ENCODE data around the gene PRXL2B.

Gene PRXL2B

GRCh38 chr1:2633936-2634491 is 47.4 kb downstream of the PRXL2B start:
- TF ChIP-seq CTCF (IDR thresholded peaks at IDR 0.05; ENCODE audit: insufficient read depth, low read depth, low read length, missing control alignments): no peak
- H3K4me3 ChIP-seq (ENCODE audit: low read length): no peak overlapping the region
- no peak for DNase-seq (ENCODE audit: low read depth)

- no peak for TF ChIP-seq CTCF (IDR thresholded peaks at IDR 0.05; ENCODE audit: insufficient read depth, low read depth, low read length, missing control alignments)
- DNase-seq (ENCODE audit: low read depth): no peak
- no peak overlapping the region for H3K4me3 ChIP-seq (ENCODE audit: low read length)
Observed at GRCh38 chr1:2635361-2636010, 48.9 kb downstream of the PRXL2B start.

GRCh38 chr1:2636733-2637132 is 50.2 kb downstream of the PRXL2B start:
- peak; percentile 57 for DNase-seq (ENCODE audit: low read depth)

GRCh38 chr1:2637442-2638145 is 51.0 kb downstream of the PRXL2B start:
- no peak overlapping the region for H3K4me3 ChIP-seq (ENCODE audit: low read length)
- no peak for DNase-seq (ENCODE audit: low read depth)
- TF ChIP-seq CTCF (IDR thresholded peaks at IDR 0.05; ENCODE audit: insufficient read depth, low read depth, low read length, missing control alignments): no peak

More at GRCh38 chr1:2636733-2637132, 50.2 kb downstream of the PRXL2B start:
- no peak overlapping the region for H3K4me3 ChIP-seq (ENCODE audit: low read length)
- no peak for TF ChIP-seq CTCF (IDR thresholded peaks at IDR 0.05; ENCODE audit: insufficient read depth, low read depth, low read length, missing control alignments)

- TF ChIP-seq CTCF (IDR thresholded peaks at IDR 0.05; ENCODE audit: insufficient read depth, low read depth, low read length, missing control alignments): no peak
- no peak overlapping the region for H3K4me3 ChIP-seq (ENCODE audit: low read length)
- DNase-seq (ENCODE audit: low read depth): no peak
Observed at GRCh38 chr1:2638466-2639115, 52.0 kb downstream of the PRXL2B start.

GRCh38 chr1:2639203-2639602 is 52.6 kb downstream of the PRXL2B start:
- no peak for TF ChIP-seq CTCF (IDR thresholded peaks at IDR 0.05; ENCODE audit: insufficient read depth, low read depth, low read length, missing control alignments)
- no peak for DNase-seq (ENCODE audit: low read depth)
- no peak overlapping the region for H3K4me3 ChIP-seq (ENCODE audit: low read length)
